HepG2 (cell line): ENCODE results near the gene FBXO8. TPM values are rescaled to one million over a fixed set of nuclear protein-coding genes. Genes with fewer than 3 reads are reported as not detected.

Experiments used
- ATAC-seq: fragments of 200-7000 bp; cut with Tn5 transposase; 3 replicates; pipeline ENCODE4 v1.9.1; 2020; ENCODE audit warnings: mild to moderate bottlenecking, moderate library complexity
- BruUV-seq: library from RNA; stranded (reverse); fragments of 400-500 nt; replicated peaks from 2 replicates; lab custom pipeline; 2021; lab: Mats Ljungman, UMichigan
- CTCF ChIA-PET: fragments of 300-600 bp; formaldehyde crosslinking; extraction: SDS; loops from one replicate; lab custom pipeline; 2021; ENCODE audit warnings: low total read pairs, inconsistent platforms, low intra/inter-chr PET ratio; lab: Yijun Ruan, JAX
- POLR2A ChIA-PET: fragments of 350-600 bp; sonication (Branson Sonifier 250); formaldehyde crosslinking; loops from one replicate; lab custom pipeline; 2020; ENCODE audit warnings: antibody characterized with exemption, inconsistent platforms; lab: Yijun Ruan, JAX
- DNase-seq: peaks from one replicate; pipeline ENCODE4 v3.0.0-alpha.2; 2015; ENCODE audit warnings: low spot score
- FAIRE-seq: peaks from 3 replicates; lab custom pipeline; 2011; peaks lifted over from hg19 to GRCh38; lab: Jason Lieb, UNC
- H2AFZ ChIP-seq: one replicate; pipeline ENCODE4 v1.6.1; 2011; ENCODE audit warnings: low read length, inconsistent platforms
- H3K27ac ChIP-seq: fragments of 300-600 bp; 3 replicates; pipeline ENCODE4 v1.8.0; 2011; ENCODE audit warnings: mixed run types, mild to moderate bottlenecking, mixed read lengths, low read length, inconsistent platforms; ENCODE audit not compliant: insufficient read depth; ENCODE audit errors: extremely low read length
- H3K27me3 ChIP-seq, 2 experiments: fragments of 200-600 bp in 1 of 2; 2 replicates in 1 of 2; 3 replicates in 1 of 2; pipeline versions ENCODE4 v1.6.0 to v1.8.0; 2011; ENCODE audit warnings: low read length in 2 of 2, mild to moderate bottlenecking in 2 of 2, moderate library complexity in 2 of 2, inconsistent platforms in 1 of 2; ENCODE audit not compliant: insufficient read depth in 2 of 2, control insufficient read depth in 1 of 2
- H3K36me3 ChIP-seq, 2 experiments: fragments of 200-600 bp in 1 of 2; replicated peaks in 1 of 2; 2 replicates in 1 of 2; 3 replicates in 1 of 2; pipeline versions ENCODE4 v1.5.1 to v1.8.0; 2011; ENCODE audit warnings: low read length in 2 of 2, inconsistent platforms in 1 of 2; ENCODE audit not compliant: insufficient read depth in 2 of 2, control insufficient read depth in 1 of 2
- H3K4me1 ChIP-seq: 2 replicates; pipeline ENCODE4 v1.5.1; 2012; ENCODE audit warnings: low read length, inconsistent platforms; ENCODE audit not compliant: insufficient read depth
- H3K4me2 ChIP-seq: 2 replicates; pipeline ENCODE4 v1.6.0; 2011; ENCODE audit warnings: low read depth, low read length, inconsistent platforms
- H3K4me3 ChIP-seq, 3 experiments: fragments of 200-600 bp in 1 of 3; sonication (generic), shearing (Covaris generic) in 1 of 3; replicated peaks in 1 of 3; 2 replicates each; pipeline ENCODE4 v1.5.1; 2011 to 2016; ENCODE audit warnings: low read length in 3 of 3, inconsistent platforms in 2 of 3, low read depth in 2 of 3, mild to moderate bottlenecking in 2 of 3, control low read depth in 1 of 3, mixed read lengths in 1 of 3; ENCODE audit not compliant: insufficient read depth in 1 of 3
- H3K79me2 ChIP-seq: one replicate; pipeline ENCODE4 v1.6.1; 2011; ENCODE audit warnings: low read length, inconsistent platforms; ENCODE audit not compliant: insufficient read depth
- H3K9ac ChIP-seq: 2 replicates; pipeline ENCODE4 v1.6.0; 2011; ENCODE audit warnings: mild to moderate bottlenecking, low read depth, low read length, inconsistent platforms; ENCODE audit not compliant: insufficient read depth
- H3K9me3 ChIP-seq: 2 replicates; pipeline ENCODE4 v1.5.1; 2012; ENCODE audit warnings: mild to moderate bottlenecking, low read length
- H4K20me1 ChIP-seq: 2 replicates; pipeline ENCODE4 v1.6.0; 2011; ENCODE audit warnings: inconsistent platforms, mild to moderate bottlenecking, low read length, moderate library complexity; ENCODE audit not compliant: insufficient read depth
- ARID2 ChIP-seq: sonication (generic); formaldehyde crosslinking; IDR thresholded peaks from 2 replicates; pipeline ENCODE4 v1.8.1; 2022; ENCODE audit warnings: mild to moderate bottlenecking, missing genetic modification reagents, borderline replicate concordance
- ASH2L ChIP-seq: fragments of 300-600, 200-600 bp; sonication (generic); IDR thresholded peaks from 2 replicates; pipeline ENCODE4 v1.7.0; 2017; ENCODE audit warnings: low read depth, mild to moderate bottlenecking, moderate library complexity, mixed read lengths, low read length; ENCODE audit not compliant: insufficient read length
- HNF4A ChIP-seq: sonication (generic); formaldehyde crosslinking; IDR thresholded peaks from 2 replicates; pipeline ENCODE4 v1.4.0; 2020; ENCODE audit warnings: missing genetic modification reagents
- HOXA7 ChIP-seq: sonication (generic); formaldehyde crosslinking; IDR thresholded peaks from 2 replicates; pipeline ENCODE4 v1.8.1; 2022; ENCODE audit warnings: mild to moderate bottlenecking, missing genetic modification reagents, moderate library complexity
- KLF12 ChIP-seq: sonication (generic); formaldehyde crosslinking; IDR thresholded peaks from 2 replicates; pipeline ENCODE4 v1.4.0; 2020; ENCODE audit warnings: missing genetic modification reagents, borderline replicate concordance
- TBX2 ChIP-seq: sonication (generic); formaldehyde crosslinking; IDR thresholded peaks from 2 replicates; pipeline ENCODE4 v1.5.0; 2020; ENCODE audit warnings: missing genetic modification reagents, mild to moderate bottlenecking, borderline replicate concordance
- XBP1 ChIP-seq: sonication (generic); formaldehyde crosslinking; IDR thresholded peaks from 2 replicates; pipeline ENCODE4 v1.5.0; 2020; ENCODE audit warnings: missing genetic modification reagents
- ZNF207 ChIP-seq: fragments of 450-650 bp; IDR thresholded peaks from 2 replicates; pipeline ENCODE4 v1.6.1; 2016; ENCODE audit warnings: antibody characterized with exemption, borderline replicate concordance
- ZNF350 ChIP-seq: sonication (generic); formaldehyde crosslinking; IDR thresholded peaks from 2 replicates; pipeline ENCODE4 v1.4.0; 2020; ENCODE audit warnings: mild to moderate bottlenecking, low read depth, missing genetic modification reagents, borderline replicate concordance
- ZNF772 ChIP-seq: sonication (generic); formaldehyde crosslinking; IDR thresholded peaks from 2 replicates; pipeline ENCODE4 v1.5.0; 2020; ENCODE audit warnings: mild to moderate bottlenecking, missing genetic modification reagents
- WGBS: methylation state at CpG from one replicate; pipeline ENCODE4 v1.1.6; 2017; ENCODE audit warnings: low lambda C conversion rate; 5-methylcytosine and 5-hydroxymethylcytosine counted together
- in situ Hi-C: cut with HindIII; loops from 2 replicates; pipeline ENCODE4 v1.10.0; 2017; ENCODE audit warnings: low pct_unique_long_range_greater_than_20kb; ENCODE audit not compliant: extremely low pct_ligation_motif_present
- intact Hi-C: fragments of 100-400 bp; cut with micrococcal nuclease; formaldehyde crosslinking; loops from one replicate; pipeline ENCODE4 v1.10.0; 2022; ENCODE audit not compliant: unreplicated experiment
- polyA plus RNA-seq, 8 experiments: library from polyadenylated mRNA; depleted of rRNA in 3 of 8; stranded (reverse) in 7 of 8; unstranded in 1 of 8; fragments of >200 nt; fragmentation: Illumina TruSeq in 4 of 8; extraction: Trizol in 4 of 8; gene quantifications; 2 replicates each; pipeline versions ENCODE4 v1.2.1 to v1.2.3, GENCODE V29; 2011 to 2016; ENCODE audit warnings: low read depth in 4 of 8, missing spikeins in 1 of 8, mixed read lengths in 1 of 8; ENCODE audit not compliant: insufficient read depth in 1 of 8
- total RNA-seq, 5 experiments: library from RNA; depleted of rRNA; stranded (reverse); fragments of >200 nt; fragmentation: Illumina TruSeq; extraction: Trizol; gene quantifications; 2 replicates each; pipeline ENCODE4 v1.2.3, GENCODE V29; 2016; ENCODE audit warnings: low read depth in 1 of 5
- TF ChIP-seq, protein P1 (sequence below): sonication (generic); formaldehyde crosslinking; IDR thresholded peaks from 2 replicates; pipeline ENCODE4 v1.4.0; 2020; ENCODE audit warnings: mild to moderate bottlenecking, missing genetic modification reagents
- TF ChIP-seq, protein P2 (sequence below): sonication (generic); formaldehyde crosslinking; IDR thresholded peaks from 2 replicates; pipeline ENCODE4 v1.5.0; 2020; ENCODE audit warnings: mild to moderate bottlenecking, missing genetic modification reagents
- TF ChIP-seq, protein P3 (sequence below): sonication (generic); formaldehyde crosslinking; IDR thresholded peaks from 2 replicates; pipeline ENCODE4 v1.5.0; 2020; ENCODE audit warnings: missing genetic modification reagents, mild to moderate bottlenecking, borderline replicate concordance

The FBXO8 gene
- total and polyA plus RNA-seq, 2 of the 13 experiments (the other 11 are each of a cell fraction or from before 2014, with no cell fraction given), result 11.7 to 15.2 TPM

DNA sequence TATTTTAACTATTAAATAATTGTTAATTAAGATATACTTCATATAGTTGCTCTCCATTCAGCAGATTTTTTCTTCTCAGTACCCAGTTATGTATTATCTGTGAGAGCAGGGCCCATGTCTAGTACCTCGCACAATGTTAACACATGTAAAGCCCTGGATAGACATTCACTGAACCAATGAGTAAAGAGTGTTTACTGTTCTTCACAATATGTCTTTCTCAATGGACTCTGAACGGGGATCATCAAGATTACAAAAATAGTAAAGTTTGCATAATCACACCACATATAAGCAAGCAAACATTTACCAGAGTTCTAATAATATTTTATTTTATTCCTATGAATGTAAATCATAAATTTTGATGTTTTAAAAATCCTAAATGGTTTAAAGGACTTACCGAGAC, 47.1 kb downstream of the FBXO8 start:
- ATAC-seq (peak; percentile 83), DNase-seq (peak; percentile 21), FAIRE-seq (no peak)
- Histone ChIP-seq H3K4me3 (no peak overlapping the region), H2AFZ (no peak overlapping the region), H3K4me1 (no peaks in the 10 kb centered on the region), H3K9ac (no peak overlapping the region), H3K4me2 (no peak overlapping the region), H3K27me3 (no peaks in the 10 kb centered on the region), H3K36me3 (no peaks in the 10 kb centered on the region), H3K27ac (no peak overlapping the region), H3K9me3 (no peaks in the 10 kb centered on the region), H3K79me2 (no peaks in the 10 kb centered on the region), H4K20me1 (no peaks in the 10 kb centered on the region)
- WGBS, result 62% methylated on average over 3 of the region's 3 CpGs
- in situ Hi-C loops, result no loop called here
- ChIA-PET POLR2A (no interaction called here), CTCF (no interaction called here)
- intact Hi-C loops, result no loop called here
- no peak for TF ChIP-seq ARID2 (CRISPR knock-in tag)
- TF ChIP-seq HNF4A (CRISPR knock-in tag), result peak; percentile 40
- no TSS peak for BruUV-seq

DNA sequence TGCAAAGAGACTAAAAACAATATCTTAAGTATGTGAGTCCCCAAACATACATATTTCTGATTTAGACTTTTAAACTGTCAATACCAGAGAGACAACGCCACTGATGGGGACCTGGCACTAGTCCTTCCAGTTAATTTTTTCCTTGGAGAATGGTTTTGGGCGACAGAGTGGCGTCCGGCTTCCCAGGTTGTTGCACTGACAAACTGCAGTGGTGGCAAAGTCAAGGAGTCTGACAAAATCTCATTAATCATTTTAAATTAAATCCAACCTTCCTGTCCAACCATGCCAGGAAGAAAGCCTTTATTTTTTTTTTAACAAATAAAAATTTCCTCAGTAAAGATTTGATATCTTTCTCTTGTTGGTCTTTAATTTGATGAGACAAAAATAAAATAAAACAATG, 52.8 kb downstream of the FBXO8 start:
- POLR2A ChIA-PET, result no interaction called here
- in situ Hi-C loops, result no loop called here

More for the DNA sequence above, 52.8 kb downstream of the FBXO8 start:
- ATAC-seq (no peak), DNase-seq (no peak), FAIRE-seq (no peak)
- Histone ChIP-seq H3K4me2 (no peak overlapping the region), H3K4me1 (no peaks in the 10 kb centered on the region), H3K9ac (no peak overlapping the region), H3K9me3 (no peaks in the 10 kb centered on the region), H3K36me3 (no peaks in the 10 kb centered on the region), H4K20me1 (no peaks in the 10 kb centered on the region), H3K27ac (no peak overlapping the region), H2AFZ (no peak overlapping the region), H3K27me3 (no peaks in the 10 kb centered on the region), H3K79me2 (no peaks in the 10 kb centered on the region), H3K4me3 (no peak overlapping the region)
- 90% methylated on average over 4 of the region's 4 CpGs for WGBS
- TF ChIP-seq, protein P1, sequence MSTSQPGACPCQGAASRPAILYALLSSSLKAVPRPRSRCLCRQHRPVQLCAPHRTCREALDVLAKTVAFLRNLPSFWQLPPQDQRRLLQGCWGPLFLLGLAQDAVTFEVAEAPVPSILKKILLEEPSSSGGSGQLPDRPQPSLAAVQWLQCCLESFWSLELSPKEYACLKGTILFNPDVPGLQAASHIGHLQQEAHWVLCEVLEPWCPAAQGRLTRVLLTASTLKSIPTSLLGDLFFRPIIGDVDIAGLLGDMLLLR (CRISPR knock-in tag), result no peak
- TF ChIP-seq KLF12 (CRISPR knock-in tag), result no peak
- TF ChIP-seq, protein P2, sequence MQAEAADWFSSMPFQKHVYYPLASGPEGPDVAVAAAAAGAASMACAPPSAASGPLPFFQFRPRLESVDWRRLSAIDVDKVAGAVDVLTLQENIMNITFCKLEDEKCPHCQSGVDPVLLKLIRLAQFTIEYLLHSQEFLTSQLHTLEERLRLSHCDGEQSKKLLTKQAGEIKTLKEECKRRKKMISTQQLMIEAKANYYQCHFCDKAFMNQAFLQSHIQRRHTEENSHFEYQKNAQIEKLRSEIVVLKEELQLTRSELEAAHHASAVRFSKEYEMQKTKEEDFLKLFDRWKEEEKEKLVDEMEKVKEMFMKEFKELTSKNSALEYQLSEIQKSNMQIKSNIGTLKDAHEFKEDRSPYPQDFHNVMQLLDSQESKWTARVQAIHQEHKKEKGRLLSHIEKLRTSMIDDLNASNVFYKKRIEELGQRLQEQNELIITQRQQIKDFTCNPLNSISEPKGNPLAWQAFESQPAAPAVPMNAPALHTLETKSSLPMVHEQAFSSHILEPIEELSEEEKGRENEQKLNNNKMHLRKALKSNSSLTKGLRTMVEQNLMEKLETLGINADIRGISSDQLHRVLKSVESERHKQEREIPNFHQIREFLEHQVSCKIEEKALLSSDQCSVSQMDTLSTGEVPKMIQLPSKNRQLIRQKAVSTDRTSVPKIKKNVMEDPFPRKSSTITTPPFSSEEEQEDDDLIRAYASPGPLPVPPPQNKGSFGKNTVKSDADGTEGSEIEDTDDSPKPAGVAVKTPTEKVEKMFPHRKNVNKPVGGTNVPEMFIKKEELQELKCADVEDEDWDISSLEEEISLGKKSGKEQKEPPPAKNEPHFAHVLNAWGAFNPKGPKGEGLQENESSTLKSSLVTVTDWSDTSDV (CRISPR knock-in tag), result no peak
- TF ChIP-seq ZNF207, result no peak
- TF ChIP-seq TBX2 (CRISPR knock-in tag), result no peak
- no peak for TF ChIP-seq ZNF772 (CRISPR knock-in tag)
- no peak for TF ChIP-seq ASH2L
- TF ChIP-seq, protein P3, sequence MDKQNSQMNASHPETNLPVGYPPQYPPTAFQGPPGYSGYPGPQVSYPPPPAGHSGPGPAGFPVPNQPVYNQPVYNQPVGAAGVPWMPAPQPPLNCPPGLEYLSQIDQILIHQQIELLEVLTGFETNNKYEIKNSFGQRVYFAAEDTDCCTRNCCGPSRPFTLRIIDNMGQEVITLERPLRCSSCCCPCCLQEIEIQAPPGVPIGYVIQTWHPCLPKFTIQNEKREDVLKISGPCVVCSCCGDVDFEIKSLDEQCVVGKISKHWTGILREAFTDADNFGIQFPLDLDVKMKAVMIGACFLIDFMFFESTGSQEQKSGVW (CRISPR knock-in tag), result no peak
- TF ChIP-seq XBP1 (CRISPR knock-in tag), result no peak
- no peak for TF ChIP-seq ZNF350 (CRISPR knock-in tag)
- TF ChIP-seq HOXA7 (CRISPR knock-in tag), result no peak
- CTCF ChIA-PET, result no interaction called here
- no TSS peak for BruUV-seq
- intact Hi-C loops, result no loop called here
